DND-41 (cell line): ENCODE measurements around the gene FTSJ3.
"Not testable (repeated sequence)": the region's sequence is repeated elsewhere in the genome, so short reads cannot be mapped to it uniquely, and the experiment has no call there.

Source experiments
- ATAC-seq: fragments of 200-7000 bp; cut with Tn5 transposase; 3 replicates; pipeline ENCODE4 v1.9.1; 2021; ENCODE audit warnings: low read depth; ENCODE audit not compliant: insufficient read depth
- DNase-seq: peaks from one replicate; pipeline ENCODE4 v3.0.0-alpha.2; 2020
- H2AFZ ChIP-seq: 2 replicates; pipeline ENCODE4 v1.6.0; 2012; ENCODE audit warnings: low read depth, low read length
- H3K27ac ChIP-seq: 2 replicates; pipeline ENCODE4 v1.5.1; 2012; ENCODE audit warnings: low read length, inconsistent platforms
- H3K27me3 ChIP-seq: fragments of 200-600 bp; sonication (generic); 2 replicates; pipeline ENCODE4 v1.6.0; 2012; ENCODE audit warnings: low read length, mild to moderate bottlenecking, inconsistent platforms; ENCODE audit not compliant: insufficient read depth, poor library complexity
- H3K36me3 ChIP-seq: 2 replicates; pipeline ENCODE4 v1.5.1; 2012; ENCODE audit warnings: low read length, inconsistent platforms; ENCODE audit not compliant: insufficient read depth
- H3K4me1 ChIP-seq: 2 replicates; pipeline ENCODE4 v1.5.1; 2012; ENCODE audit warnings: mild to moderate bottlenecking, low read length; ENCODE audit not compliant: insufficient read depth
- H3K4me2 ChIP-seq: 2 replicates; pipeline ENCODE4 v1.6.0; 2012; ENCODE audit warnings: mild to moderate bottlenecking, moderate library complexity, low read length, inconsistent platforms; ENCODE audit not compliant: insufficient read depth
- H3K4me3 ChIP-seq, 2 experiments: fragments of 200-600 bp in 1 of 2; shearing (Covaris generic) in 1 of 2; 2 replicates each; pipeline ENCODE4 v1.5.1; 2012 to 2016; ENCODE audit warnings: inconsistent platforms in 2 of 2, low read length in 2 of 2, mild to moderate bottlenecking in 2 of 2, low read depth in 1 of 2, moderate library complexity in 1 of 2
- H3K79me2 ChIP-seq: 2 replicates; pipeline ENCODE4 v1.6.0; 2012; ENCODE audit warnings: low read length, inconsistent platforms; ENCODE audit not compliant: insufficient read depth
- H3K9ac ChIP-seq: 2 replicates; pipeline ENCODE4 v1.6.0; 2012; ENCODE audit warnings: low read depth, mild to moderate bottlenecking, inconsistent platforms, low read length, moderate library complexity
- H3K9me3 ChIP-seq: 2 replicates; pipeline ENCODE4 v1.5.1; 2012; ENCODE audit warnings: low read length, moderate library complexity, mild to moderate bottlenecking, inconsistent platforms; ENCODE audit not compliant: insufficient read depth, severe bottlenecking
- H4K20me1 ChIP-seq: 2 replicates; pipeline ENCODE4 v1.6.0; 2012; ENCODE audit warnings: low read length; ENCODE audit not compliant: insufficient read depth
- CTCF ChIP-seq: IDR thresholded peaks from 2 replicates; pipeline ENCODE4 v1.5.1; 2012; ENCODE audit warnings: borderline replicate concordance, low read length, moderate library complexity, mild to moderate bottlenecking; ENCODE audit not compliant: poor library complexity, severe bottlenecking; ENCODE audit errors: extremely low read depth
- EZH2 ChIP-seq: IDR thresholded peaks from 3 replicates; pipeline ENCODE4 v1.6.1; 2012; ENCODE audit warnings: borderline replicate concordance, low read depth, mild to moderate bottlenecking, moderate library complexity, low read length, inconsistent platforms; ENCODE audit not compliant: severe bottlenecking

The FTSJ3 gene

GRCh38 chr17:63869491-63870291 is 42.2 kb upstream of the FTSJ3 start:
- H2AFZ ChIP-seq, H4K20me1 ChIP-seq, ATAC-seq, H3K36me3 ChIP-seq, H3K27ac ChIP-seq, H3K4me3 ChIP-seq, DNase-seq, H3K27me3 ChIP-seq, H3K79me2 ChIP-seq, H3K4me1 ChIP-seq, H3K9me3 ChIP-seq, H3K9ac ChIP-seq, H3K4me2 ChIP-seq: not testable (repeated sequence)

GRCh38 chr17:63866625-63867024 is 39.2 kb upstream of the FTSJ3 start:
- not testable (repeated sequence) for DNase-seq, H3K79me2 ChIP-seq, H3K36me3 ChIP-seq, H3K4me2 ChIP-seq, H3K9me3 ChIP-seq, H3K9ac ChIP-seq, H4K20me1 ChIP-seq, H3K27me3 ChIP-seq, H2AFZ ChIP-seq, H3K4me1 ChIP-seq, H3K27ac ChIP-seq, H3K4me3 ChIP-seq
- ATAC-seq: peak; percentile 64; the same call in 2 of the 3 replicates
- TF ChIP-seq CTCF: peak; percentile 36

- H4K20me1 ChIP-seq: no peaks in the 10 kb centered on the region
- no peak for TF ChIP-seq CTCF
- TF ChIP-seq EZH2: no peak
- no peaks in the 10 kb centered on the region for H3K36me3 ChIP-seq
- H3K9me3 ChIP-seq: no peaks in the 10 kb centered on the region
- H3K27me3 ChIP-seq: peaks cover 13% of the 10 kb centered on the region
- H3K9ac ChIP-seq: no peak overlapping the region
- no peak overlapping the region for H3K27ac ChIP-seq
- no peak for DNase-seq
- no peak overlapping the region for H2AFZ ChIP-seq
- H3K4me1 ChIP-seq: no peaks in the 10 kb centered on the region
- H3K4me3 ChIP-seq: no peak overlapping the region
- ATAC-seq: no peak
- no peak overlapping the region for H3K4me2 ChIP-seq
- no peaks in the 10 kb centered on the region for H3K79me2 ChIP-seq
Measured at GRCh38 chr17:63859257-63859656, 31.8 kb upstream of the FTSJ3 start.

- not testable (repeated sequence) for H4K20me1 ChIP-seq, H3K4me1 ChIP-seq, DNase-seq, H3K9ac ChIP-seq, H3K4me2 ChIP-seq, H3K27ac ChIP-seq, H3K79me2 ChIP-seq, H3K4me3 ChIP-seq, H3K9me3 ChIP-seq, ATAC-seq, H3K36me3 ChIP-seq, H2AFZ ChIP-seq
- H3K27me3 ChIP-seq: peaks cover 13% of the 10 kb centered on the region
Measured at GRCh38 chr17:63856425-63856824, 29.0 kb upstream of the FTSJ3 start.
